HG03378 (cell line): ENCODE results near the gene SPDYC.

Experiments
- ATAC-seq: cut with Tn5 transposase; IDR thresholded peaks from one replicate; pipeline ENCODE4 v1.9.1; 2021; ENCODE audit warnings: mild to moderate bottlenecking, moderate library complexity; ENCODE audit not compliant: unreplicated experiment

The SPDYC gene

GRCh38 chr11:65170058-65170534 is at the start of gene SPDYC:
TSS of gene SPDYC (plus strand) at chr11:65170233. CDS start at chr11:65171358, 1,125 bp downstream.
- no peak for ATAC-seq

- ATAC-seq = no peak
Measured at GRCh38 chr11:65120831-65121230, 49.2 kb upstream of the SPDYC start.

- no peak for ATAC-seq
Measured at GRCh38 chr11:65121447-65121864, 48.6 kb upstream of the SPDYC start.

- ATAC-seq = peak; percentile 58
Measured at GRCh38 chr11:65121865-65122696, 48.0 kb upstream of the SPDYC start, which contains the start of the genes FAU and MRPL49. TSS of gene FAU (minus strand) at chr11:65122134. CDS start at chr11:65121813, 321 bp downstream. TSS of gene MRPL49 (plus strand) at chr11:65122321. CDS start at chr11:65122347, 26 bp downstream.

- no peak for ATAC-seq
Measured at GRCh38 chr11:65124480-65125196, 45.4 kb upstream of the SPDYC start.

- ATAC-seq = no peak
Measured at GRCh38 chr11:65125197-65126056, 44.6 kb upstream of the SPDYC start.

GRCh38 chr11:65126624-65127274 is 43.3 kb upstream of the SPDYC start:
- no peak for ATAC-seq

GRCh38 chr11:65127473-65128181 is 42.4 kb upstream of the SPDYC start:
- no peak for ATAC-seq

GRCh38 chr11:65128182-65129145 is 41.6 kb upstream of the SPDYC start:
- ATAC-seq = no peak

GRCh38 chr11:65129649-65130441 is 40.2 kb upstream of the SPDYC start:
- ATAC-seq = no peak

GRCh38 chr11:65130631-65131416 is 39.2 kb upstream of the SPDYC start:
- ATAC-seq = no peak

GRCh38 chr11:65131417-65131776 is 38.6 kb upstream of the SPDYC start:
- ATAC-seq = no peak

GRCh38 chr11:65131895-65132237 is 38.2 kb upstream of the SPDYC start:
- ATAC-seq = no peak

- no peak for ATAC-seq
Measured at GRCh38 chr11:65132238-65132987, 37.6 kb upstream of the SPDYC start.

GRCh38 chr11:65132988-65133700 is 36.9 kb upstream of the SPDYC start:
- no peak for ATAC-seq

GRCh38 chr11:65133724-65134123 is 36.3 kb upstream of the SPDYC start:
- ATAC-seq = no peak
